Measurements from ENCODE around the gene RABGAP1L. TPM values are rescaled to one million over a fixed set of nuclear protein-coding genes. Genes with fewer than 3 reads are reported as not detected.

Gene RABGAP1L
- total and polyA plus RNA-seq, 2 donors (not counting 3 experiments of a cell fraction or from before 2014, with no cell fraction given) = 6.4 to 22.2 TPM

DNA sequence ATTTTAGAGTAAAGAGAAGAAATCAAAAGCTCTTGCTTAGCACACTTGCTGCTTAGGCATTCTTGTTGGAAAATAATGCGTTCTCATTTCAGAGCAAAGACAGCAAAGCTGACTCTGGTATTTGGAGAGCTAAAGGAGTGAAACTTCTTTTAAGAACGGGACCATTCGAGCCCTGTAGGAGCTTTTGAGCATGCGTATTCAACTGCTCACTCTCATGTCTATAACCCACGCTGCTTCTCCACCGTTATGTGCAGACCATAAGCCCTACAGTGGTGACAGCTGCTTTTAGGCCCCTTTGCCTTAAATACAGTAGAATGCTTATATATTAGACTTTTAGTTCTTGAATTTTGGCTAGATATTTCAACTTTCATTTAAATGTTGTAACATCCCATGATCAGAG is 626.2 kb downstream of the RABGAP1L start:
- Histone ChIP-seq H3K79me2 (ENCODE audit: control insufficient read depth, insufficient read depth, low read length) (no peaks in the 10 kb centered on the region), H3K9ac (replicated peaks; ENCODE audit: extremely low read depth, insufficient read depth, low read length) (no peak overlapping the region), H4K20me1 (replicated peaks; ENCODE audit: control insufficient read depth, extremely low read depth, insufficient read depth, low read length) (no peaks in the 10 kb centered on the region), H3K9me3 (replicated peaks; ENCODE audit: control insufficient read depth, insufficient read depth, low read length) (no peaks in the 10 kb centered on the region), H3K27me3 (ENCODE audit: control insufficient read depth in 2 of 2, insufficient read depth in 2 of 2, low read length in 2 of 2) (no peaks in the 10 kb centered on the region), H2AFZ (ENCODE audit: low read depth, low read length) (no peak overlapping the region), H3K36me3 (ENCODE audit: control insufficient read depth in 2 of 2, extremely low read depth in 1 of 2, insufficient read depth in 2 of 2, low read length in 2 of 2) (no peaks in the 10 kb centered on the region), H3K9me1 (replicated peaks; ENCODE audit: control insufficient read depth, extremely low read depth, insufficient read depth, low read length) (no peaks in the 10 kb centered on the region), H3K4me3 (replicated peaks in 1 of 3; ENCODE audit: insufficient read depth in 1 of 3, low read depth in 1 of 3, low read length in 3 of 3) (no peak overlapping the region), H3K4me2 (ENCODE audit: insufficient read depth, low read length) (no peak overlapping the region), H3K27ac (ENCODE audit: insufficient read depth, low read depth, low read length) (no peak overlapping the region), H3K4me1 (ENCODE audit: control insufficient read depth, extremely low read depth, insufficient read depth, low read length) (no peaks in the 10 kb centered on the region)
- ChIA-PET CTCF (interaction anchor here (1.3 kb wide), 1 partner anchor 198 kb away, joined by 3 read pairs; no protein-coding TSS in a partner anchor), POLR2A (no interaction called here)
- intact Hi-C loops (cut with micrococcal nuclease) (no loop called here), dilution Hi-C loops (cut with MboI; ENCODE audit: extremely low pct_ligation_motif_present, low sequenced_read_pairs) (no loop called here)
- DNase-seq (ENCODE audit: low read depth, low spot score) = no peak
- no peak for FAIRE-seq
- no TSS peak for BruUV-seq (replicated peaks)
- TF ChIP-seq MYC (IDR thresholded peaks at IDR 0.05; ENCODE audit: low read depth, low read length) = no peak
- TF ChIP-seq, protein P1, sequence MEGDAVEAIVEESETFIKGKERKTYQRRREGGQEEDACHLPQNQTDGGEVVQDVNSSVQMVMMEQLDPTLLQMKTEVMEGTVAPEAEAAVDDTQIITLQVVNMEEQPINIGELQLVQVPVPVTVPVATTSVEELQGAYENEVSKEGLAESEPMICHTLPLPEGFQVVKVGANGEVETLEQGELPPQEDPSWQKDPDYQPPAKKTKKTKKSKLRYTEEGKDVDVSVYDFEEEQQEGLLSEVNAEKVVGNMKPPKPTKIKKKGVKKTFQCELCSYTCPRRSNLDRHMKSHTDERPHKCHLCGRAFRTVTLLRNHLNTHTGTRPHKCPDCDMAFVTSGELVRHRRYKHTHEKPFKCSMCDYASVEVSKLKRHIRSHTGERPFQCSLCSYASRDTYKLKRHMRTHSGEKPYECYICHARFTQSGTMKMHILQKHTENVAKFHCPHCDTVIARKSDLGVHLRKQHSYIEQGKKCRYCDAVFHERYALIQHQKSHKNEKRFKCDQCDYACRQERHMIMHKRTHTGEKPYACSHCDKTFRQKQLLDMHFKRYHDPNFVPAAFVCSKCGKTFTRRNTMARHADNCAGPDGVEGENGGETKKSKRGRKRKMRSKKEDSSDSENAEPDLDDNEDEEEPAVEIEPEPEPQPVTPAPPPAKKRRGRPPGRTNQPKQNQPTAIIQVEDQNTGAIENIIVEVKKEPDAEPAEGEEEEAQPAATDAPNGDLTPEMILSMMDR (IDR thresholded peaks at IDR 0.05; ENCODE audit: extremely low read depth in 1 of 2, insufficient read depth in 1 of 2, low read depth in 1 of 2, low read length in 2 of 2) = no peak
- TF ChIP-seq JUN (IDR thresholded peaks at IDR 0.05; ENCODE audit: borderline replicate concordance, insufficient read depth, insufficient read length, low read depth) = no peak
- TF ChIP-seq, protein P2, sequence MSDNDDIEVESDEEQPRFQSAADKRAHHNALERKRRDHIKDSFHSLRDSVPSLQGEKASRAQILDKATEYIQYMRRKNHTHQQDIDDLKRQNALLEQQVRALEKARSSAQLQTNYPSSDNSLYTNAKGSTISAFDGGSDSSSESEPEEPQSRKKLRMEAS (IDR thresholded peaks at IDR 0.05; ENCODE audit: insufficient read depth, insufficient read length) = no peak
- TF ChIP-seq POLR2AphosphoS5 (IDR thresholded peaks at IDR 0.05; ENCODE audit: insufficient read depth, low read depth, low read length) = no peak
- no peak for TF ChIP-seq GATA2 (IDR thresholded peaks at IDR 0.05; ENCODE audit: insufficient read depth, insufficient read length, low read depth, low read length)
- no peak for TF ChIP-seq EZH2 (IDR thresholded peaks at IDR 0.05; ENCODE audit: borderline replicate concordance, low read depth, low read length, severe bottlenecking)
- TF ChIP-seq POLR2A (IDR thresholded peaks at IDR 0.05; ENCODE audit: low read depth, low read length) = no peak
- no peak for TF ChIP-seq FOS (IDR thresholded peaks at IDR 0.05; ENCODE audit: borderline replicate concordance, insufficient read depth, low read length)

Data from endothelial cell of umbilical vein (primary cell).